ENCODE measurements around the gene BTAF1. TPM values are rescaled to one million over a fixed set of nuclear protein-coding genes. Genes with fewer than 3 reads are reported as not detected.
"Not testable (repeated sequence)": the region's sequence is repeated elsewhere in the genome, so short reads cannot be mapped to it uniquely, and the experiment has no call there.

Gene BTAF1
- 65.2 TPM for total RNA-seq

- FAIRE-seq (no peak), DNase-seq (ENCODE audit: low spot score in 2 of 2) (peak; percentile 88 to 90)
These were observed at the start of gene BTAF1 for GRCh38 chr10:91923371-91924211. TSS of gene BTAF1 (plus strand) at chr10:91923770. CDS start at chr10:91924077, 307 bp downstream.

GRCh38 chr10:91875156-91875555, 48.4 kb upstream of the BTAF1 start:
- FAIRE-seq (no peak), DNase-seq (ENCODE audit: low spot score in 2 of 2) (no peak)

GRCh38 chr10:91875779-91876178, 47.8 kb upstream of the BTAF1 start:
- no peak for FAIRE-seq

GRCh38 chr10:91879515-91880170, 43.9 kb upstream of the BTAF1 start:
- DNase-seq (ENCODE audit: low spot score in 2 of 2) (no peak), FAIRE-seq (no peak)

More at GRCh38 chr10:91875779-91876178, 47.8 kb upstream of the BTAF1 start:
- DNase-seq (ENCODE audit: low spot score in 2 of 2): no peak

- DNase-seq (ENCODE audit: low spot score in 2 of 2): no peak
- FAIRE-seq: no peak
These were observed 43.3 kb upstream of the BTAF1 start for GRCh38 chr10:91880310-91880709.

- no peak for FAIRE-seq
- DNase-seq (ENCODE audit: low spot score in 2 of 2): peak in 1 of 2 donors; percentile 33
These were observed 39.8 kb upstream of the BTAF1 start for GRCh38 chr10:91883549-91884444.

- DNase-seq (ENCODE audit: low spot score in 2 of 2): no peak
- FAIRE-seq: no peak
These were observed 39.0 kb upstream of the BTAF1 start for GRCh38 chr10:91884536-91884935.

GRCh38 chr10:91885362-91886079, 38.0 kb upstream of the BTAF1 start:
- FAIRE-seq: no peak

GRCh38 chr10:91886954-91887271, 36.7 kb upstream of the BTAF1 start:
- DNase-seq (ENCODE audit: low spot score in 2 of 2): no peak
- no peak for FAIRE-seq

More at GRCh38 chr10:91885362-91886079, 38.0 kb upstream of the BTAF1 start:
- DNase-seq (ENCODE audit: low spot score in 2 of 2): no peak

GRCh38 chr10:91887272-91888076, 36.1 kb upstream of the BTAF1 start:
- FAIRE-seq: no peak

GRCh38 chr10:91891125-91892001, 32.2 kb upstream of the BTAF1 start:
- FAIRE-seq: no peak

More at GRCh38 chr10:91887272-91888076, 36.1 kb upstream of the BTAF1 start:
- peak in 1 of 2 donors; percentile 55 for DNase-seq (ENCODE audit: low spot score in 2 of 2)

GRCh38 chr10:91893051-91893450, 30.5 kb upstream of the BTAF1 start:
- FAIRE-seq (no peak), DNase-seq (ENCODE audit: low spot score in 2 of 2) (no peak)

More at GRCh38 chr10:91891125-91892001, 32.2 kb upstream of the BTAF1 start:
- no peak for DNase-seq (ENCODE audit: low spot score in 2 of 2)

- DNase-seq (ENCODE audit: low spot score in 2 of 2); FAIRE-seq: not testable (repeated sequence)
These were observed 29.3 kb upstream of the BTAF1 start for GRCh38 chr10:91894261-91894685.

GRCh38 chr10:91896212-91896756, 27.3 kb upstream of the BTAF1 start:
- no peak for DNase-seq (ENCODE audit: low spot score in 2 of 2)
- no peak for FAIRE-seq

- FAIRE-seq (no peak), DNase-seq (ENCODE audit: low spot score in 2 of 2) (no peak)
These were observed 26.1 kb upstream of the BTAF1 start for GRCh38 chr10:91897421-91897820.

GRCh38 chr10:91901784-91902677, 21.5 kb upstream of the BTAF1 start:
- DNase-seq (ENCODE audit: low spot score in 2 of 2): no peak
- no peak for FAIRE-seq
